CD4-positive, alpha-beta T cell treated with Interleukin-17A for 1 hour (primary cell): ENCODE data around the gene ARPP19.

Experiments used
- DNase-seq: peaks from one replicate; pipeline ENCODE4 v3.0.0-alpha.2; 2020

The ARPP19 gene

DNA sequence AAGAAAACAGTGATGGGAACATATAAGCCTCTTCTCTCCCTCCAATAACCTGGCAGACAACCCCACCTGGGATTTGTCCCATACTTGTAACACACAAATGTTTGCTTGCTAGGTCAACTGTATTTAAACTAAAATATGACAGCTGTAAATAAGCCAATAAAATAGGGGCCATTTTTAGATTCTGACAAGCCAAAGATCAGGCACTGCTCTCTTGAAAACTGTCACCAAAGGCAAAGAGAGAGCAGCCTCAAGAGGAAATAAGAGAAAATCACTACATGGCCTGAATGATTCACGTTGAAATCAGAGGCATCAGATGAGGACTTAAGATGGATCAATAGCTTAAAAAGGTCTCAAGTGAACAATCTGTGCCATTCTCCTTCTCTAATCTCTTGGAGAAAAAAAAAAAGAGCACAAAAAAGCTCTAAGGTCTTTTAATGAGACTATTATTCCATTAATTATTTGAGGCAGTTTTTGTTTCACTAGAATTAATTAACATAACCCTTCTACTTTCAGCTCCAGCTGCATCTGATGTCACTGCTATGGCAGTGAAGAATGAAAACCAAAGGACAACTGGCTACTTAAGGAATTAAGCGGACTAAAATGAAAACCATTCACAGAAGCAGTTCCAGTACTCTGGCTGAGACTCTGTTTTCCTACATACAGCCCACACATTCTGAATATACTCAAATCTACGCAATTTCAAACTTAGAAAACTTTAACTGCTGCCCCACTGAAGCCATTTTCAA, 59.2 kb downstream of the ARPP19 start:
- no peak for DNase-seq

DNA sequence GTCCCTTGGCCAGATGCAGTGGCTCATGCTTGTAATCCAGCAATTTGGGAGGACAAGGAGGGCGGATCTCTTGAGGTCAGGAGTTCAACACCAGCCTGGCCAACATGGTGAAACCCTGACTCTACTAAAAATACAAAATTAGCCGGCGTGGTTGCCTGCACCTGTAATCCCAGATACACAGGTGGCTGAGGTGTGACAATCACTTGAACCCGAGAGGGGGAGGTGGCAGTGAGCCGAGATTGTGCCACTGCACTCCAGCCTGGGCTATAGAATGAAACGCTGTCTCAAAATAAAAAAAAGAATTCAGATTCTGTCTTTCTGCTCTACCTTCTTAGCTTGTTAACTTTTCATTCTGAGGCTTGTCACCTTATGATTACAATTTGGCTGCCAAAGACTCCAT, 62.3 kb downstream of the ARPP19 start:
- DNase-seq, result no peak

DNA sequence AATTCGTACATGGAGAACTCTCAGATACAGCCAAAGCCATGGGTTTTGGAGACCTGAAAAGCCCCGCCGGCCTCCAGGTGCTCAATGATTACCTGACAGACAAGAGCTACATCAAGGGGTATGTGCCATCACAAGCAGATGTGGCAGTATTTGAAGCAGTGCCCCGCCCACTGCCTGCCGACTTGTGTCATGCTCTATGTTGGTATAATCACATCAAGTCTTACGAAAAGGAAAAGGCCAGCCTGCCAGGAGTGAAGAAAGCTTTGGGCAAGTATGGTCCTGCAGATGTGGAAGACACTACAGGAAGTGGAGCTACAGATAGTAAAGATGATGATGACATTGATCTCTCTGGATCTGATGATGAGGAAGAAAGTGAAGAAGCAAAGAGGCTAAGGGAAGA, 63.7 kb downstream of the ARPP19 start:
- no peak for DNase-seq

DNA sequence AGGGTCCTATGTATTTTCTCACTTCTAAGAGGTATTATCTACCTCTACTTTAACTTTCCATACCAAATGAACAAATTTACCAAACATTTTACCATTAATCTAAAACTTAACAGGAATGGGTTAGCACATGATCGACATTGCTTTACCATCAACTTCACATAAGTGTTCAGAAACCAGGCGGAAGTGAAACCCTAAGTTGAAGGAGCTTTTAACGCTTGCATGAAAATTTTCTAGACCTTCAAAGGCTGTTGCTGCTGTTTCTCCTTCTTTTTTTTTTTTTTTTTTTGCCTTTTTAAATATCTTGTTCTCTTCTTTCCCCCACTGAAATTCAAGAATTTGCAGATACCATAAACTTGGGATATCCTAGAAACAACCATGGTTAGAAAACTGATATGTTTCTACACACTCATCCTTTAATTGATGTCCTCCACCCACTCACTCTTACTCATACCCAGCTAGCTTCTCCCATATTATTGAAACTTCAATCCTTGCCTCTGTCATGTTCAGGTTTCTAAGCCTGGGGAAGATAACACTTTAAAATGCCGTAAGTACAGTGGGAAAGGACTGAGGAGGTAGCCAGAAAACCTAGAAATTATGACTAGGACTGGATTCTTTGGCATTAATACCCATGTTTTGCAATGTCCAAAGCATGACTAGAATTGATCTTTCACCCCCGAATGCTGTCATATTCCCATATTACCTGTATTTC, 64.9 kb downstream of the ARPP19 start:
- no peak for DNase-seq

DNA sequence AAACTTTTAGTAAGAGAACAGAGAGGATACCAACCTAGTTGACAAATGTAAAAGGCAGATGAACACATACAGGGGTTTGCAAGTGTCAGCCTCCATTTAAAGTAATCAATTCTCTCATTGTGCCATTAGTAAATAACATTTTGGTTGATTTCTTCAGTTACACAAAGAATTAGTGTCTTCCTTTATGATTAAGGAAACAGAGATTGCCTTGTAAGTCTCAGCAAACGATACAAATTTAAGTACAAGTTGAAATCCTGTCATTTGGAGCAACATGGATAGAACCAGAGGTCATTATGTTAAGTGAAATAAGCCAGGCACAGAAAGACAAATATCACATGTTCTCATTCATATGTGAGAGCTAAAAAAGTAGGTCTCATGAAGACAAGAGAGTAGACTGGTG, 66.2 kb downstream of the ARPP19 start:
- no peak for DNase-seq

DNA sequence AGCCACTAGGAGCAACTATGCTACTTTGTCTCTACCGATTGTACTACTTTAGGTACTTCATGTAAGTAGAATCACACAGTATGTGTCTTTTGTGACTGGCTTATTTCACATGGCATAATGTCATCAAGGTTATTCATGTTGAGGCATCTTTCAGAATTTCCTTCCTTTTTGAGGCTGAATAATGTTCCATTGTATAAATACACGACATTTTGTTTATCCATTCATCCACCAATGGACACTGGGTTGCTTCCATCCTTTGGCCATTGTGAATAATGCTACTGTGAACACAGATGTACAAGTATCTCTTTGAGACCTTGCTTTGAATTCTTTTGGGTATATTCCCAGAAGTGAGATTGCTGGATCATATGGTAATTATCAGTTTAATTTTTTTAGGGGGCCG, 69.3 kb downstream of the ARPP19 start:
- DNase-seq, result no peak

DNA sequence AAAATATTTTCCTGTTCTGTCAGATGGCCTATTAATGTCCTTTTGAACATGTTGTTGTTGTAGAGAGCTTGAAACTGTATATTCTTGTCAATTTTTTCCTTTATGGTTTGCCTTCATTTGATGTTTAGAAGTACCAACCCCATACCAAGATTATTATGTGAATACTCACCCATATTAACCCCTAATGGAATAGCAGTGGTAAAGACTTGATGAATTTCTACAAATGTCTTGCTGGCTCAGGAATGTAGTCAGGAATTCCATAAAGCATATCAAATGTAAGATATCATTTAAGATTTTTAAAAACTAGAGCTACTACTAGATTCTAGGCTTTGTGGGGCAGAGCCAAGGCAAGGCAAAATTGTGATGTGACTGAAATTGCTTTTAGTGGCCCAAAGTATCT, 70.1 kb downstream of the ARPP19 start:
- no peak for DNase-seq
